ENCODE results near the gene VWC2L. TPM values are rescaled to one million over a fixed set of nuclear protein-coding genes. Genes with fewer than 3 reads are reported as not detected.

The VWC2L gene
- total RNA-seq, 1 experiment from 2014 or later: not detected

GRCh38 chr2:214542295-214542694, 131.4 kb downstream of the VWC2L start:
- DNase-seq (ENCODE audit: low spot score): no peak

GRCh38 chr2:214542866-214543265, 132.0 kb downstream of the VWC2L start:
- DNase-seq (ENCODE audit: low spot score): peak; percentile 20

GRCh38 chr2:214543386-214543955, 132.6 kb downstream of the VWC2L start:
- peak; percentile 25 for DNase-seq (ENCODE audit: low spot score)

GRCh38 chr2:214545898-214546542, 135.2 kb downstream of the VWC2L start:
- DNase-seq (ENCODE audit: low spot score): no peak

- DNase-seq (ENCODE audit: low spot score): peak; percentile 14
Observed at GRCh38 chr2:214547931-214548330, 137.1 kb downstream of the VWC2L start.

- DNase-seq (ENCODE audit: low spot score): no peak
Observed at GRCh38 chr2:214549946-214550345, 139.1 kb downstream of the VWC2L start.

- DNase-seq (ENCODE audit: low spot score): no peak
Observed at GRCh38 chr2:214550786-214551185, 139.9 kb downstream of the VWC2L start.

GRCh38 chr2:214557884-214558283, 147.0 kb downstream of the VWC2L start:
- no peak for DNase-seq (ENCODE audit: low spot score)

GRCh38 chr2:214558341-214558740, 147.5 kb downstream of the VWC2L start:
- no peak for DNase-seq (ENCODE audit: low spot score)

- no peak for DNase-seq (ENCODE audit: low spot score)
Observed at GRCh38 chr2:214560176-214560575, 149.3 kb downstream of the VWC2L start.

- no peak for DNase-seq (ENCODE audit: low spot score)
Observed at GRCh38 chr2:214560618-214561190, 149.8 kb downstream of the VWC2L start.

- no peak for DNase-seq (ENCODE audit: low spot score)
Observed at GRCh38 chr2:214565246-214565645, 154.4 kb downstream of the VWC2L start.

- DNase-seq (ENCODE audit: low spot score): no peak
Observed at GRCh38 chr2:214566457-214566856, 155.6 kb downstream of the VWC2L start.

GRCh38 chr2:214569419-214570035, 158.7 kb downstream of the VWC2L start:
- no peak for DNase-seq (ENCODE audit: low spot score)

GRCh38 chr2:214574084-214574781, 163.4 kb downstream of the VWC2L start:
- no peak for DNase-seq (ENCODE audit: low spot score)

- no peak for DNase-seq (ENCODE audit: low spot score)
Observed at GRCh38 chr2:214575030-214575429, 164.2 kb downstream of the VWC2L start.

- no peak for DNase-seq (ENCODE audit: low spot score)
Observed at GRCh38 chr2:214575465-214575864, 164.6 kb downstream of the VWC2L start.

- DNase-seq (ENCODE audit: low spot score): no peak
Observed at GRCh38 chr2:214577769-214578168, 166.9 kb downstream of the VWC2L start.

- no peak for DNase-seq (ENCODE audit: low spot score)
Observed at GRCh38 chr2:214578442-214578841, 167.6 kb downstream of the VWC2L start.

GRCh38 chr2:214579035-214579434, 168.2 kb downstream of the VWC2L start:
- DNase-seq (ENCODE audit: low spot score): no peak

- DNase-seq (ENCODE audit: low spot score): peak; percentile 29
Observed at GRCh38 chr2:214587442-214587841, 176.6 kb downstream of the VWC2L start.

- peak; percentile 12 for DNase-seq (ENCODE audit: low spot score)
Observed at GRCh38 chr2:214591366-214591765, 180.5 kb downstream of the VWC2L start.

All from A172 (cell line).